GOT3 (cell line): ENCODE results near the gene EPHB1.

Experiments
- DNase-seq: peaks from one replicate; lab custom pipeline; 2025; ENCODE audit warnings: mixed read lengths; lab: John Stamatoyannopoulos, UW

EPHB1 gene

DNA sequence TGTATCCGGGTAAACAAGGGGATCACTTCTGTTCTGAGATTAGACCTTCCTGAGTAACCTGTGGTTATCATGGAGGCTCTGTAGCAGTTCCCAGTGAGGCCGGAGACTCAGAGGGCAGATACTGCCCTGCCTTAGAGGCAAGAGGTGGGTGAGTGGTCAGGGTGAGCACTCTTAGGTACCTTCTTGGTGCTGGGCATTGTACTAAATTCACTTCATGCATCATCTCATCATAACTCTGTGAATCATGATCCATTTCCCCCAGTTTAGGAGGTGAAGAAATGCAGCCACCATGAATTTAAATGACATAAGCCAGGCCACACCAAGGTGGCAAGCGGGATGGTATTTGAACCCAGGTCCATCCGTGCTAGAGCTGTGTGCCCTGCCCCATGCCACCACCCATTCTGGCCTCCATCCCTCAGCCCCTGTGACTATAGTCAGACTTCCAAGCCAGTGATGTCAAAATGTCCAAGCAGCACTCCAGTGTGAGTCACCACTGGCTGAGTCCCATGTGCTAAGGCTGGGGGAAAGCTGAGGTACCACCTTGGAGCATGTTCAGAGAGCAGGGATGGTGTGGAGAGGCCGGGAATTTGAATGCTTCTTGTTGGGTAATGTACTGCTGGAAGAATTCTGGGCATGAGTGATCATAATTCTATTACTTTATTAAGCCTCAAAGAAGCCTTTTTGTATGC, 88.8 kb downstream of the EPHB1 start:
- no peak for DNase-seq

GRCh38 chr3:134885877-134886621, 91.0 kb downstream of the EPHB1 start:
- DNase-seq = no peak

DNA sequence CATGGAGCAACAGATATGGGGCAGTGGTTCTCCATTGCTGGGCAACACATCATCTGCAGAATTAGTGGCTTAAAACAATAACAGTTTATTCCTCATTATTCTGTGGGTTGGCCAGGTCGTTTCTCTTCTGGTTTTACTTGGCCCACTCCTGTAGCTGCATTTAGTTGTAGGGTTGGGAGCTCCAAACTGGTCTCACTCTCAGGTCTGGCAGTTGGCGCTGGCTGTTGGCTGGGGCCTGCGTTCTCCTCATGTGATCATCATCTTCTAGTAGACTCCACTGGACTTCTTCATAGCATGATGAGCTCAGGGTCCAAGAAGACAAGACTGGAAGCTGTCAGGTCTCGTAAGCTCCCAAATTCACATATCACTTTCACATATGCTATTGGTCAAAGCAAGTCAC, 91.9 kb downstream of the EPHB1 start:
- no peak for DNase-seq

- no peak for DNase-seq
Observed at GRCh38 chr3:134887536-134887935, 92.5 kb downstream of the EPHB1 start.

- no peak for DNase-seq
Observed at GRCh38 chr3:134892326-134892725, 97.3 kb downstream of the EPHB1 start.

- DNase-seq = no peak
Observed at GRCh38 chr3:134892761-134893160, 97.7 kb downstream of the EPHB1 start.

GRCh38 chr3:134894533-134894932, 99.5 kb downstream of the EPHB1 start:
- DNase-seq = no peak

GRCh38 chr3:134895181-134895580, 100.1 kb downstream of the EPHB1 start:
- no peak for DNase-seq

GRCh38 chr3:134896141-134896540, 101.1 kb downstream of the EPHB1 start:
- DNase-seq = no peak

- no peak for DNase-seq
Observed at GRCh38 chr3:134896696-134897095, 101.6 kb downstream of the EPHB1 start.

GRCh38 chr3:134897391-134898141, 102.5 kb downstream of the EPHB1 start:
- DNase-seq = no peak

DNA sequence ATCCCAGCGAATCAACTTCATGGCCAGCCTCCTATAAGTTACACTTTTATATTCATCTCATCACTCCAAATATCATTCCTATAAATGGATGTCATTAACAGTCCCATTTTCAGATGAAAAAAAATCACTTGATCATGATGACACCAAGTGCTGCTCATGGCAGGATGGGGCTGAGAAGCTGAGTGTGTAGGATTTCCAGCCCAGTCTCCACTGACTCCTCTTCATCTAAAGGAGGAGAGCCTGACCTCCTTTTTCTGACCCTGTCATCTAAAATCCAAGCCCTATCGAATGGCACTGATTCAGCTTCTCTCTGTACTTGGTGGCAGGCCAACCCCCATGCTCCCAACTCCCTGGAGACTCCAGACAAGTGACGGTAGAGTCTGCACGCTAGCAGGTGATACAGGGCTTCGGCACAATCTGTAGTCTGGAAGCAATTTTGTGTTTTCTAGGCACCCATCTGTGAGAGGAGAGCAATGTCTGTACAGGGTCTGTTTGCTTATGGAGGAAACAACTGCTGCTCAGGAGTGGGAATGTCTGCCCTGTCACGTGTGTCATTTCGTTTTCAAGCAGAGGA, 103.2 kb downstream of the EPHB1 start:
- no peak for DNase-seq

DNA sequence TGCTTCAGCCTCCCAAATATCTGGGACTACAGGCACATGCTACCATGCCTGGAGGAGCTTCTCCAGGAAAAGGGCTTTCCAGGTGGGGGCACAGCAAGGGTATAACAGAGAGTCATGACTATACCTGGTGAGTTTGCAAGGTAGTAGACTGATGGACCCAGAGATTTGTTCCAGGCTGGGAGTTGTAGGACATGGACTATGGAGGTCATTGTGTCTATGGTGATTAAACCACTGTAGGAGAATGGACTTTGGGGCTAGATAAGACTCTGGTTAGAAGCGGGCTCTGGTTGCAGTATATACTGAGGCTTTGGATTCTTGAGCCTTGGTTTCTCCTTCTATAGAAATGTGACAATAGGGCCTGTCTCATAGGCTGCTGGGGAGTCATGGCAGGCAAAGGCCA, 104.7 kb downstream of the EPHB1 start:
- no peak for DNase-seq

DNA sequence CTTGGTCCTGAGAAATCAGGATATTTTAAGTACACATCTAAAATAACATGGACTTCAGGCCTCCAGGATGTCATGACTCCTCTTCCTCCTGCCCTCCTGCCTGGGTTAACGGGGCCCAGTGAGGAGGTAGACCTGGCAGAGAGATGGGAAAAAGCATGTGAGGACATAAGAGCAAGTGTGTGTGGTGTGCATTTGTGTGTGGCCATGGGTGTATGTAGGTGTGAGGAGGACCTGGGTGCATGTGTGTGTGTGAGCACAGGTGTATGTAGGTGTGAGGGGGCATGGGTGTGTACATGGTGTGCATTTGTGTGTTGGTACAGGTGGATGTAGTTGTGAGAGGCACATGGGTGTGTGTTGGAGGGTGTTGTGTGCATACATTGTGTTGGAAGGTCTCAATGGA, 105.4 kb downstream of the EPHB1 start:
- no peak for DNase-seq

DNA sequence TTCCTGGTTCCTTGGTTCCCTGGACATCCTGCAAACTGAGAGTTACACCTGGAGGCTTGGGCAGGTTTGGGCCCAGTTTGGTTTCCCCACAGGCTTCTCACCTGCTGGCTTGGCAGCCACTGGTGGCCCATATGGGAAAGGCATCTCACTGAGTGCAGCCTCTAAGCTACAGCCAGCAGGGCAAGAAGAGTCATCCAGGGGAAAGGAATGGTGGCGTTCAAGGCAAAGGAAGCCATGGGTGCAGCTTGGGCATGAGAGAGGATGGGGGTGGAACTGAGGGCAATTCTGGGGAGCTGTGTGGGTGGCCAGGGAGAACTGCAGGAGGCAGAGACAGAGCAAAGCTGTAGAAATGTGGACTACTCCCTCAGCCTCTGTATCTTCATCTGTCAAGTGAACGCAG, 106.4 kb downstream of the EPHB1 start:
- no peak for DNase-seq

DNA sequence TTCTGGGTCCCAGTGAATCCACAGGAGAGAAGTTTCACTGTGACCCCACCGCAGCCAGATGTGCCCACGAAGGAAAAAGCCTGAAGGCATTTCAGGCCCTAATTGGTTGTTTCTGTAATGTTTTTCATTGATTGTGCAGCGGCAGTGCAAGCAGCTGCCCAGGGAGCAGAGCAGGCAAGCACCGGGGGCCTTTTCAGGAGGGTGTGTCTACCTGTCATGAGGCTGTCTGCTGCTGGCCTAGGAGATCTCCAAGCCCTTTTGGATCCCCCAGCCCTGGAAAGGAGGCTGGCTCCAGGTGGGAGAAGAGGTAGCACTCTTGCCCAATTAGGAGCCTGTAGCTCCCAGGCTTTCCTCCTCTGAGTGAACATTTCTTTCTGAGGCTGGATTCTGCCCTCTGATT, 108.8 kb downstream of the EPHB1 start:
- no peak for DNase-seq

GRCh38 chr3:134904241-134904771, 109.2 kb downstream of the EPHB1 start:
- no peak for DNase-seq

DNA sequence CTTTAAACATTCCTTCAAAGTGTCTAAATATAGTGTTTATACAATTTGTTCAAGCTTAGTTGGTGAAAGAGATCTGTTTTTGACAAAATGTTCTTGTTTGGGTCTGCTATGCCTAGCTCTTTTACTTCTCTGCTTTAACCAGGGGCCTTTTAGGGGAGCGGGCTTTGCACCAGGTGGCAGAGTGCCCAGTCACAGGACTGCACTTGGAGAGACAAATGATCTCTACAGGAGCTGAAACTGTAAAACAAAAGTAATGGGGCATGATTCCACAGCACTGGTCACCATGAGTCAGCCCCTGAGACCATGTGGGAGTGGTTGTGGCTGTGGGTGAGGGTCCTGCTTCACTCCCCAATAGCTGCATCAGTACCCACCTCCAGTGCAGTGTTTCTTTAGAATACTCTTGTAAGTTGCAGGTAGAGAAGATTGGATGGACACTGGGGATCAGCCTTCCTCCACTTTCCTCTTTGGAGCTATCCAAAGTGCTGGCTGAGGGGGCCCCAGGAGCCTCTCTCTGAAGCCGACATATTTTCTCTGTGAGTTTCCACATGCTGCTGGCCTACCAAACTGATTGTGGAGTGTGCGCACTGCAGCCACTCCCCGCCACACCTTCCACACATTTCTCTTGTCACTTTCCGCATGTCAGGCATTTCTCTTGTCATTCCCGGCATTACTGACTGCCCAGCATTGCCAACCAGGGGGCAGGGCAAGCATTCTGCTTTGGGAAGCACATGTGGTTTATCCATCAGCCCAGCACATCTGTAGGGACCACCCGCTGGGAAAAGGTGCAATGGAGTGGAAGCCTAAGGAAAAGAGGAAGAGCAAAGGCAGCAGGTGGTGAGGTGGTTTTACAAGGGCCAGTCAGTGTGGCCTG, 110.0 kb downstream of the EPHB1 start:
- no peak for DNase-seq

DNA sequence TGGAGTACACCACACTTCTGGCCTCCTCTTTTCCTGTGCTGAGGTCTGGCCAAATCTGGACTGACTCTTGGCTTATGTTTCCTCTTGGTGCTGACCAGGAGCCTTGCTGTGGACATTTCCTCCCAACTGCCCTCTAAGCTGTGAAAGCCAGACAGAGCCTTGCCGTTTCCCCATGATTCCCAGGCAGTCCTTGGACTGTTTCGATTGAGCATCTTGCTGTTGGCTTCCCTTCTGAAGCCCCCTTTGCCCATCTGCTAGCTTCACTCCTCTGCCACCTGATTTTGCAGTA, 110.5 kb downstream of the EPHB1 start:
- no peak for DNase-seq

DNA sequence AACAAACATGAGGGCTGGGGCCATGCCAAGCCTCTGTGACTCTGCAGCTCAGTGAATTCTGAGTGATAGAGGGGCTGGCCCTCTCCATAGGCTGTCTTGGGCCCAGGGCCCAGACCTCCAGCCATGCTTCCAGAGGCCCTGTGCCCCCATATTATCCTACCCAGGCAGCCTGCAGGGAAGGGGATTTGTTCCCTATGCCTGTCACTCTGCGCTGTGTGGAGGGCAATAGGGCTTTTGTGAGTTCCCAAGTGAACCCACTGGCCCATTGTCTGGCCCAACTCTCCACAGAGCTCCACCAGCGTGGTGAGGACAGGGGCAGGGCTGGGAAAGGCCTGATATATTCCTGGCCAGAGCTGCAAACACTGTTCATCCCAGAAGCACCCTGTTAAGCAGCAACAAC, 113.2 kb downstream of the EPHB1 start:
- no peak for DNase-seq

GRCh38 chr3:134910026-134910425, 115.0 kb downstream of the EPHB1 start:
- no peak for DNase-seq
